GM19238 (cell line): ENCODE data around the gene ACER3.
"Not testable (repeated sequence)": the region's sequence is repeated elsewhere in the genome, so short reads cannot be mapped to it uniquely, and the experiment has no call there.

Source experiments
- DNase-seq: peaks from one replicate; pipeline ENCODE4 v3.0.0; 2011; ENCODE audit warnings: low spot score; ENCODE audit not compliant: insufficient read length

The ACER3 gene

GRCh38 chr11:76995081-76995576 is 134.4 kb downstream of the ACER3 start:
- DNase-seq, result no peak

- DNase-seq, result no peak
Observed at GRCh38 chr11:76997512-76997911, 136.8 kb downstream of the ACER3 start.

- no peak for DNase-seq
Observed at GRCh38 chr11:76999597-76999996, 138.9 kb downstream of the ACER3 start.

GRCh38 chr11:77001613-77002012 is 140.9 kb downstream of the ACER3 start:
- no peak for DNase-seq

- no peak for DNase-seq
Observed at GRCh38 chr11:77002776-77003175, 142.1 kb downstream of the ACER3 start.

GRCh38 chr11:77003963-77004362 is 143.2 kb downstream of the ACER3 start:
- no peak for DNase-seq

- DNase-seq, result no peak
Observed at GRCh38 chr11:77009533-77010160, 148.9 kb downstream of the ACER3 start.

- DNase-seq, result no peak
Observed at GRCh38 chr11:77014669-77015068, 154.0 kb downstream of the ACER3 start.

GRCh38 chr11:77018396-77018924 is 157.7 kb downstream of the ACER3 start:
- not testable (repeated sequence) for DNase-seq

- no peak for DNase-seq
Observed at GRCh38 chr11:77019976-77020595, 159.4 kb downstream of the ACER3 start.

GRCh38 chr11:77020734-77021133 is 160.0 kb downstream of the ACER3 start:
- no peak for DNase-seq

GRCh38 chr11:77024745-77025144 is 164.0 kb downstream of the ACER3 start:
- no peak for DNase-seq

- DNase-seq, result no peak
Observed at GRCh38 chr11:77026221-77026620, 165.5 kb downstream of the ACER3 start.

GRCh38 chr11:77026743-77027142 is 166.0 kb downstream of the ACER3 start:
- DNase-seq, result no peak

GRCh38 chr11:77027275-77027674 is 166.6 kb downstream of the ACER3 start:
- DNase-seq, result no peak

- DNase-seq, result no peak
Observed at GRCh38 chr11:77029829-77030228, 169.1 kb downstream of the ACER3 start.

- DNase-seq, result no peak
Observed at GRCh38 chr11:77030834-77031414, 170.2 kb downstream of the ACER3 start.

- DNase-seq, result no peak
Observed at GRCh38 chr11:77031599-77031998, 170.9 kb downstream of the ACER3 start.

GRCh38 chr11:77035039-77035438 is 174.3 kb downstream of the ACER3 start:
- DNase-seq, result no peak

GRCh38 chr11:77035580-77035979 is 174.9 kb downstream of the ACER3 start:
- no peak for DNase-seq

GRCh38 chr11:77036398-77036797 is 175.7 kb downstream of the ACER3 start:
- DNase-seq, result no peak

- DNase-seq, result no peak
Observed at GRCh38 chr11:77037057-77037456, 176.3 kb downstream of the ACER3 start.
